Measurements from ENCODE around the gene GJD4.

Gene GJD4

GRCh38 chr10:35569836-35570235, 35.3 kb upstream of the GJD4 start:
- no peak for TF ChIP-seq CTCF (IDR thresholded peaks at IDR 0.05; ENCODE audit: control extremely low read depth, extremely low read depth, low read depth, missing control alignments)
- CTCF ChIA-PET = no interaction called here
- POLR2A ChIA-PET = no interaction called here
- no peak for DNase-seq (ENCODE audit: extremely low spot score)

- ChIA-PET CTCF (interaction anchor here (0.7 kb wide), 1 partner anchor 10 kb away, joined by 3 read pairs; no protein-coding TSS in a partner anchor), POLR2A (no interaction called here)
- no peak for DNase-seq (ENCODE audit: extremely low spot score)
- no peak for TF ChIP-seq CTCF (IDR thresholded peaks at IDR 0.05; ENCODE audit: control extremely low read depth, extremely low read depth, low read depth, missing control alignments)
These were observed 34.7 kb upstream of the GJD4 start for GRCh38 chr10:35570397-35570796.

GRCh38 chr10:35572583-35572982, 32.6 kb upstream of the GJD4 start:
- no peak for DNase-seq (ENCODE audit: extremely low spot score)
- ChIA-PET POLR2A (no interaction called here), CTCF (interaction anchor here (1.5 to 11.1 kb wide), 2 partner anchors 11 to 578 kb away, joined by 3 to 93 read pairs; no protein-coding TSS in a partner anchor)
- no peak for TF ChIP-seq CTCF (IDR thresholded peaks at IDR 0.05; ENCODE audit: control extremely low read depth, extremely low read depth, low read depth, missing control alignments)

GRCh38 chr10:35573796-35574195, 31.3 kb upstream of the GJD4 start:
- no peak for DNase-seq (ENCODE audit: extremely low spot score)
- CTCF ChIA-PET = interaction anchor here (1.5 to 11.1 kb wide), 2 partner anchors 12 to 579 kb away, joined by 3 to 93 read pairs; no protein-coding TSS in a partner anchor
- POLR2A ChIA-PET = no interaction called here
- no peak for TF ChIP-seq CTCF (IDR thresholded peaks at IDR 0.05; ENCODE audit: control extremely low read depth, extremely low read depth, low read depth, missing control alignments)

- CTCF ChIA-PET = interaction anchor here (0.9 to 11.1 kb wide), 5 partner anchors 13 to 90 kb away, joined by 3 to 93 read pairs (median 3); no protein-coding TSS in a partner anchor
- POLR2A ChIA-PET = no interaction called here
- TF ChIP-seq CTCF (IDR thresholded peaks at IDR 0.05; ENCODE audit: control extremely low read depth, extremely low read depth, low read depth, missing control alignments) = no peak
- no peak for DNase-seq (ENCODE audit: extremely low spot score)
These were observed 30.2 kb upstream of the GJD4 start for GRCh38 chr10:35574924-35575352.

- DNase-seq (ENCODE audit: extremely low spot score) = no peak
- TF ChIP-seq CTCF (IDR thresholded peaks at IDR 0.05; ENCODE audit: control extremely low read depth, extremely low read depth, low read depth, missing control alignments) = no peak
- POLR2A ChIA-PET = no interaction called here
- CTCF ChIA-PET = interaction anchor here (1.5 to 11.1 kb wide), 4 partner anchors 14 to 57 kb away, joined by 3 to 93 read pairs (median 4); no protein-coding TSS in a partner anchor
These were observed 29.5 kb upstream of the GJD4 start for GRCh38 chr10:35575640-35576039.
